T-helper 2 cell (primary cell): Measurements from ENCODE around the gene CSAG1.
"Not testable (repeated sequence)": the region's sequence is repeated elsewhere in the genome, so short reads cannot be mapped to it uniquely, and the experiment has no call there.

Experiments
- DNase-seq, 5 experiments: peaks; one replicate each; pipeline versions ENCODE4 v3.0.0 to v3.0.0-alpha.2; 2012 to 2022
- total RNA-seq, 2 donors: gene quantifications; one replicate each; lab custom pipeline; 2026; lab: John Stamatoyannopoulos, UW

Gene CSAG1
- total RNA-seq = 0 reads per million in 2 donors

- DNase-seq = no peak
Measured at GRCh38 chrX:152733261-152733975, at the start of gene CSAG1, which contains the start of gene MAGEA12. TSS of gene CSAG1 (minus strand) at chrX:152733721. CDS start at chrX:152732460, 1,261 bp downstream. TSS of gene MAGEA12 (plus strand) at chrX:152733757. CDS start at chrX:152736162, 2,405 bp downstream.

GRCh38 chrX:152769549-152770289 is 36.2 kb upstream of the CSAG1 start, which contains the start of gene MAGEA6:
TSS of gene MAGEA6 (minus strand) at chrX:152769689. CDS start at chrX:152767650, 2,039 bp downstream.
- not testable (repeated sequence) for DNase-seq

- not testable (repeated sequence) for DNase-seq
Measured at GRCh38 chrX:152766562-152766961, 33.0 kb upstream of the CSAG1 start.

GRCh38 chrX:152761582-152761981 is 28.1 kb upstream of the CSAG1 start:
- DNase-seq = not testable (repeated sequence)

GRCh38 chrX:152759544-152759943 is 26.0 kb upstream of the CSAG1 start:
- DNase-seq = not testable (repeated sequence)

- DNase-seq = not testable (repeated sequence)
Measured at GRCh38 chrX:152758918-152759317, 25.4 kb upstream of the CSAG1 start, which contains the start of gene CSAG3. TSS of gene CSAG3 (plus strand) at chrX:152759218.

GRCh38 chrX:152754871-152755270 is 21.4 kb upstream of the CSAG1 start:
- not testable (repeated sequence) for DNase-seq

- DNase-seq = not testable (repeated sequence)
Measured at GRCh38 chrX:152753686-152754650, 20.4 kb upstream of the CSAG1 start, which contains the start of gene MAGEA2. TSS of gene MAGEA2 (minus strand) at chrX:152753842. CDS start at chrX:152751363, 2,479 bp downstream.

GRCh38 chrX:152738560-152738959 is 5.0 kb upstream of the CSAG1 start:
- DNase-seq = no peak

- DNase-seq = not testable (repeated sequence)
Measured at GRCh38 chrX:152736528-152736927, 3.0 kb upstream of the CSAG1 start.

- no peak for DNase-seq
Measured at GRCh38 chrX:152735860-152736511, 2.5 kb upstream of the CSAG1 start.

GRCh38 chrX:152735101-152735500 is 1.6 kb upstream of the CSAG1 start:
- no peak for DNase-seq

GRCh38 chrX:152734143-152734858 is 780 bp upstream of the CSAG1 start:
- DNase-seq = not testable (repeated sequence)

GRCh38 chrX:152725409-152725808 is 8.1 kb downstream of the CSAG1 start:
- DNase-seq = no peak

- DNase-seq = not testable (repeated sequence)
Measured at GRCh38 chrX:152713815-152714787, 19.4 kb downstream of the CSAG1 start, which contains the start of gene MAGEA2B. TSS of gene MAGEA2B (plus strand) at chrX:152714628. CDS start at chrX:152717107, 2,479 bp downstream.

- not testable (repeated sequence) for DNase-seq
Measured at GRCh38 chrX:152713195-152713594, 20.3 kb downstream of the CSAG1 start.

GRCh38 chrX:152709173-152709572 is 24.3 kb downstream of the CSAG1 start, which contains the start of gene CSAG2:
TSS of gene CSAG2 (minus strand) at chrX:152709273. CDS start at chrX:152709112, 161 bp downstream.
- not testable (repeated sequence) for DNase-seq

GRCh38 chrX:152706500-152706899 is 27.0 kb downstream of the CSAG1 start:
- not testable (repeated sequence) for DNase-seq

- DNase-seq = not testable (repeated sequence)
Measured at GRCh38 chrX:152700390-152700789, 33.1 kb downstream of the CSAG1 start.
